Right cardiac atrium (tissue), 5 donors: ENCODE measurements around the gene RSF1. TPM values are rescaled to one million over a fixed set of nuclear protein-coding genes. Genes with fewer than 3 reads are reported as not detected.
A peak's percentile ranks its signal among the peaks of the same experiment; 100 is the strongest.
"Not testable (repeated sequence)": the region's sequence is repeated elsewhere in the genome, so short reads cannot be mapped to it uniquely, and the experiment has no call there.

Source experiments
- ATAC-seq, 2 donors: fragments of 200-7000 bp; cut with Tn5 transposase; one replicate each; pipeline versions ENCODE4 v1.8.0 to v1.9.1; 2020; ENCODE audit warnings: moderate library complexity in 2 of 2, mild to moderate bottlenecking in 1 of 2
- DNase-seq, 3 donors: peaks; one replicate each; pipeline ENCODE4 v3.0.0-alpha.2; 2020
- H3K27ac ChIP-seq: one replicate; pipeline ENCODE4 v1.5.1; 2013; ENCODE audit warnings: mild to moderate bottlenecking, low read length, control low read depth, moderate library complexity
- H3K27me3 ChIP-seq: one replicate; pipeline ENCODE4 v1.6.1; 2013; ENCODE audit not compliant: control insufficient read depth, insufficient read depth
- H3K4me1 ChIP-seq: one replicate; pipeline ENCODE4 v1.6.1; 2013; ENCODE audit warnings: low read length; ENCODE audit not compliant: control insufficient read depth, insufficient read depth
- H3K4me3 ChIP-seq: one replicate; pipeline ENCODE4 v1.5.1; 2013; ENCODE audit warnings: low read length, control low read depth
- H3K9me3 ChIP-seq: one replicate; pipeline ENCODE4 v1.6.1; 2013; ENCODE audit warnings: low read length; ENCODE audit not compliant: control insufficient read depth
- WGBS: extraction: QIAGEN DNeasy Blood & Tissue Kit; methylation state at CpG from one replicate; pipeline ENCODE4 v1.1.7; 2013; 5-methylcytosine and 5-hydroxymethylcytosine counted together
- intact Hi-C, 4 donors: fragments of 100-400 bp; cut with DNase I; formaldehyde crosslinking; loops; one replicate each; pipeline versions ENCODE4 v1.11.0 to v1.14.0; 2022 to 2023
- polyA plus RNA-seq: library from polyadenylated mRNA; stranded (reverse); fragments of 200-250 nt; gene quantifications from one replicate; pipeline ENCODE4 v1.2.3, GENCODE V29; 2013
- total RNA-seq, 4 donors: library from RNA; stranded (reverse); fragmentation: NEBNext Ultra II Directional; extraction: Animal tissue kit (Norgen Biotek cat#: 25700); gene quantifications; one replicate each; pipeline ENCODE4 v1.2.1, GENCODE V29; 2021
- donor health status: healthy with polysubstance abuse.
- donor health status: DM: no; HTN: yes; CAD: no.
- donor health status: DM: no; HTN: no; CAD: no.
- donor health status: DM: no; HTN: yes; CAD: no; lungs with severe emphysema.
- donor health status: DM: yes; HTN: yes; CAD: no.

The RSF1 gene
- total and polyA plus RNA-seq, 5 donors: 11.0 to 53.1 (median 46.0) TPM

DNA sequence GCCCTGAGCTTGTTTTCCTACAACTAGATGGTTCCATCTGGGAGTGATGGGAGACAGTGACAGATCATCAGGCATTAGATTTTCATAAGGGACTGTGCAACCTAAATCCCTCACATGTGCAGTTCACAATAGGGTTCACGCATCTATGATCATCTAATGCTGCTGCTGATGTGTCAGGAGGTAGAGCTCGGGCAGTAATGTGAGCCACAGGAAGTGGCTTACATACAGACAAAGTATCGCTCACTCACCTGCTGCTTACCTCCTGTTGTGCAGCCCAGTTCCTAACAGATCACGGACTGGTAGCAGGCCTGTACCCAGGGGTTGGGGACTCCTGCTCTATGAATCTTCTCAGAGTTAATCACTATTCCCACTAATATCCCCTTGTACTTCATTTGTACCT, 12.8 kb upstream of the RSF1 start:
- H3K27me3 ChIP-seq: no peaks in the 10 kb centered on the region
- intact Hi-C loops: no loop called here
- no peaks in the 10 kb centered on the region for H3K9me3 ChIP-seq
- ATAC-seq: no peak
- no peak overlapping the region for H3K27ac ChIP-seq
- 96% methylated on average over 4 of the region's 4 CpGs for WGBS
- no peak overlapping the region for H3K4me3 ChIP-seq
- DNase-seq: no peak
- no peaks in the 10 kb centered on the region for H3K4me1 ChIP-seq

DNA sequence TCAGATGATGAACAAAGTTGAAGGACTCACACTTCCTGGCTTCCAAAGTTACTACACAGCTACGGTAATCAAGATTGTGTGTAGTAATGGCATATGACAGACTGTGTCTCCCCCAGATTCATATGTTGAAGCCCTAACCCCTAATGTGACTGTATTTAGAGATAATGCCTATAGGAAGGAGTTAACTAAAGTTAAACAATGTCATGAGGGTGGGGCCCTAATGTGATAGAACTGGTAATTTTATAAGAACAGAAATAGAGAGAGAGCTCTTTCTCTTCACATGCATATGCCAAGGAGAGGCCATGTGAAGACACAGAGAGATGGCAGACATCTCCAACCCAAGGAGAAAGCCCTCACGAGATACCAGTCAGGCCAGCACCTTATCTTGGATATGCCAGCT, 8.4 kb upstream of the RSF1 start:
- H3K27ac ChIP-seq: no peak overlapping the region
- H3K9me3 ChIP-seq: no peaks in the 10 kb centered on the region
- ATAC-seq (no peak), DNase-seq (no peak)
- intact Hi-C loops: loop anchor here in 1 of 4 donors (10.0 kb wide), 1 partner anchor 166 kb away; the partner anchor contains the start of gene INTS4
- 96% methylated on average over 2 of the region's 2 CpGs for whole genome bisulfite sequencing
- H3K4me3 ChIP-seq: no peak overlapping the region
- H3K4me1 ChIP-seq: no peaks in the 10 kb centered on the region
- H3K27me3 ChIP-seq: no peaks in the 10 kb centered on the region

DNA sequence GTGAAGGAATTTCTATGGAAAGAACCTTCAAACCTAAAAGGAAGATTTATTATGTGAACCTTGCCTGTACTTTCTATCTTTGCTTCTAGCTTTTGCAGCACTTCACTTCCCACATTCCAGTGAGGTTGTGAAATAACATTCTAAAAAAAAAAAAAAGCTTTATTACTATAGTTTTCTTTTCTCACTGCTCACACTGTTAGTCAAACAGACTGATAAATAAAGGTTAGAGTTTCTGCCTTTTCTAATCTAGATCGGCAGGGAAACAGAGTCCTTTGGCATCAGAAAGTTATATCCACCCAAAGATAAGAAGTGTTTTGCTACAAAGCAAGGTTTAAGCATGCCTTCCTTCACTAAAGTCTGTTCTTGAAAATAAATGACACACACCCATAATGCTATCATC, 3.3 kb upstream of the RSF1 start:
- no peak for DNase-seq
- ATAC-seq: no peak
- WGBS: 19% methylated on average over 1 of the region's 1 CpG
- Histone ChIP-seq H3K4me1 (no peaks in the 10 kb centered on the region), H3K27me3 (no peaks in the 10 kb centered on the region), H3K4me3 (no peak overlapping the region), H3K27ac (no peak overlapping the region), H3K9me3 (no peaks in the 10 kb centered on the region)
- intact Hi-C loops: loop anchor here in 1 of 4 donors (10.0 kb wide), 1 partner anchor 171 kb away; the partner anchor contains the start of gene INTS4

DNA sequence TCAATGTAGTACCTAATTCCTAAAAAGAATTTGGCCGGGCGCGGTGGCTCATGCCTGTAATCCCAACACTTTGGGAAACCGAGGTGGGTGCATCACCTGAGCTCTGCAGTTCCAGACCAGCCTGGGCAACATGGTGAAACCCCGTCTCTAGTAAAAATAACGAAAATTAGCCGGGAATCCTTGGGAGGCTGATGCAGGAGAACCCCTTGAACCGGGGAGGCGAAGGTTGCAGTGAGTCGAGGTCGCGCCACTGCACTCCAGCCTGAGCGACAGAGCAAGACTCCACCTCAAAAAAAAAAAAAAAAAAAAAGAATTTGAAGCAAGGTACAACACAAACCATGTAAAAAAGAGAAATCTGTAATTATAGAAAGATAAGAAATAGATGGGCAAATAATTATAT, 1.6 kb upstream of the RSF1 start:
- not testable (repeated sequence) for H3K9me3 ChIP-seq, H3K27me3 ChIP-seq, H3K4me1 ChIP-seq, ATAC-seq, H3K27ac ChIP-seq
- DNase-seq: peak in 2 of 3 donors; percentile 38 to 56
- H3K4me3 ChIP-seq: peak overlapping the region; percentile 89
- 72% methylated on average over 13 of the region's 13 CpGs for WGBS
- intact Hi-C loops: loop anchor here in 1 of 4 donors (10.0 kb wide), 1 partner anchor 173 kb away; the partner anchor contains the start of gene INTS4

DNA sequence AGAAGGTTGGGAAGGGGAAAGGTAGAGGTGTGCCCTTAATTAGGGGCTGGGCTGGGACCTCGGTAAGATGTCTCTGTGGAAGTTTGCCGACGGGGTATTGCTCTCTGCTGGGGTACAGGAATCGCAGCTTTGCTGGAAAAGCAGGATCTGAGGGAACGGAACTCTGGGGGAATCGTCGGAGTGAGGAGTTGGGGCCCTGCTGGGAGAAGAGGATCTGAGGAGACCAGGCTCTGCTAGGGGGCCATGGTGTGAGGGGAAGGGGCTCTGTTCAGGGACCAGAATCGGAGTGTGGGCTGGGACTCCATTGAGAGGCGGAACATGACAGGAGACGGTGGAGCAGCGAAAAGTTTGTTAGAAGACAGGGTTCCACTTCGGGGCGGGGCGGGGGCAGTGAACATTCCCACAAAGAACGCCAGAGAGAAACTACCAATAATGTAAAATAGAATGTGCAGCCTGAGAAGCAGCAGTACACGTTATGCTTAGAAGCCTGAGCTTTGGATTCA, 878 bp upstream of the RSF1 start:
- peak overlapping the region; percentile 78 for H3K27ac ChIP-seq
- H3K4me1 ChIP-seq: no peaks in the 10 kb centered on the region
- under 1% methylated on average over 16 of the region's 16 CpGs for WGBS
- no peaks in the 10 kb centered on the region for H3K27me3 ChIP-seq
- H3K4me3 ChIP-seq: peak overlapping the region; percentile 89
- intact Hi-C loops: loop anchor here in 1 of 4 donors (10.0 kb wide), 1 partner anchor 173 kb away; the partner anchor contains the start of gene INTS4
- DNase-seq: peak; percentile 33 to 67 (median 60)
- no peaks in the 10 kb centered on the region for H3K9me3 ChIP-seq
- ATAC-seq: peak; percentile 0 to 4

DNA sequence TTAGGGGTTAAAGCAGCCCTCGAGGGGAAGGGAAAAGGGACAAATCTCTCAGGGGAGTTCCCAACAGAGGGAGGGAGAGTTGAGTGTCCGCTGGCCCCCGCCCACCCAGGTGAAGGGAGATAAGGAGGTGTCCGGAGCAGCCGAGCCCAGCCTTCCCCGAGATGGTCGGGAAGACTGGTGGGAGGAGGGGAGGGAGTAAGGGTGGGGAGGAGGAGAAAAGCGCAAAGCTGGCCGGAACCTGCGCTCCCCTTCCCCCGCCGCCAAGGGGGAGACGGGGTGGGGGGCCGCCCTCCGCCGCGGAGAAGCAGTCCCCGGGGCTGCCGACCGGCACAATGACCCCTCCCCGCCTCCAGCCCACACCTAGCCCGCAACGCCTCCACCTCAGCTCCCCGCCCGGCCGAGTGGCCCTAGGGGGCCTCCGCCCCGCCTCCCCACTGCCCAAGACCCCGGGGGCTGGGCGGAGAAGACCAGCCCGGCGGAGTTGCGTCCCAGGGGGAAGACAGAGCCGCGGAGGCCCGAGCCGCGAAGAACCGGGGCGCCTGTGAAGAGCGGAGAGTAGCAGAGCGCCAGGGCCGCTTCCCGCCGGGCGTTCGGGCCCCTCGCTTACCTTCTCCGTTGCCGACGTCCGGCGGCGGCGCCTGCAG, 479 bp downstream of the RSF1 start:
- no peaks in the 10 kb centered on the region for H3K4me1 ChIP-seq
- under 1% methylated on average over 53 of the region's 55 CpGs for WGBS
- DNase-seq: peak; percentile 54 to 77 (median 76)
- H3K9me3 ChIP-seq: no peaks in the 10 kb centered on the region
- no peaks in the 10 kb centered on the region for H3K27me3 ChIP-seq
- intact Hi-C loops: loop anchor here in 1 of 4 donors (10.0 kb wide), 1 partner anchor 175 kb away; the partner anchor contains the start of gene INTS4
- H3K27ac ChIP-seq: peak overlapping the region; percentile 75
- ATAC-seq: peak; percentile 32 to 45
- H3K4me3 ChIP-seq: peak overlapping the region; percentile 89

DNA sequence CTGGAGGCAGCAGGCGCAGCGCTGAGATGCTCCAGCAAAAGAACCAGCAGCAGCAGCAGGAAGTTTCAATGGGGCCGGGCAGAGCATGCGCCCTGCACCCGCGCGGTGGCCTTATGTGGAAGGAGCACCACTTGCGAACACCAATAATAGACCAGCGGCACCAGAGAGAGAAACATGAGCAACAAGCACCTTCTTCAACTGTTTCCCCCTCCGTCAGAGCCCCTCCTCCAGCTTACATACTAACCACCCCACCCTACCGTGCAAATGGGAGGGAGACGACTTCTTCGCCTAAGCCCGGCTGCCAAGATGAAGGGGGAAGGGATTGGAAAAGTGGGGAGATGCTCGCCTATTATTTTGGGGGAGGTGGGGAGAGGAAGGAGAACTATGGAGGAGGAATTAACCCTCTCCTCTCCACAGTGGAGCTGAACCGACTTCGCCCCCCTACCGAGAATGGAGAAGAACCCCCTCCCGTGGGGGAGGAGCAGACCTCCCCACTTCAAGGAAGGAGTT, 1.1 kb downstream of the RSF1 start:
- DNase-seq: peak; percentile 82 to 94 (median 91)

DNA sequence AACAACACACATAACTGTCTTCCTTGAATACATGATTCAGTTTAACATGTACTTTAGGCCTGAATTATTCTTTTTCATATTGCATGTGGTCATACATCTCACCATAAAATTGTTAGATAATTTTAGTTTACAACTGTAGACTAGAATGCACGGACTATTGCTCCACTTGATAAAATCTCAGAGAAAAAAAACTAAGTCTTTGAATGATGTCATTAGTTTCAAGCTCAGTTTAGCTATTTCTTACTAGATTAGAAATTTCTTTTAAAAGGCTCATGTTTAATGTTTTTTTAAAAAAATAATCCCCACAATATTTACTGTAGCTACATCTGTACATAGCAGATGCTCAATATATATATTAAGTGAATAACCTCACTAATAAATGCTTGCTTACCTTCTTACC, 5.1 kb downstream of the RSF1 start:
- Histone ChIP-seq H3K9me3 (no peaks in the 10 kb centered on the region), H3K27me3 (no peaks in the 10 kb centered on the region), H3K4me3 (no peak overlapping the region), H3K4me1 (no peaks in the 10 kb centered on the region), H3K27ac (no peak overlapping the region)
- intact Hi-C loops: no loop called here
- 55% methylated on average over 1 of the region's 1 CpG for WGBS
- DNase-seq: no peak
- no peak for ATAC-seq

More for the DNA sequence above, 1.1 kb downstream of the RSF1 start:
- under 1% methylated on average over 19 of the region's 19 CpGs for WGBS
- Histone ChIP-seq H3K27me3 (no peaks in the 10 kb centered on the region), H3K27ac (peak overlapping the region; percentile 75), H3K9me3 (no peaks in the 10 kb centered on the region), H3K4me3 (peak overlapping the region; percentile 89), H3K4me1 (no peaks in the 10 kb centered on the region)
- ATAC-seq: peak; percentile 65 to 68
- intact Hi-C loops: no loop called here

DNA sequence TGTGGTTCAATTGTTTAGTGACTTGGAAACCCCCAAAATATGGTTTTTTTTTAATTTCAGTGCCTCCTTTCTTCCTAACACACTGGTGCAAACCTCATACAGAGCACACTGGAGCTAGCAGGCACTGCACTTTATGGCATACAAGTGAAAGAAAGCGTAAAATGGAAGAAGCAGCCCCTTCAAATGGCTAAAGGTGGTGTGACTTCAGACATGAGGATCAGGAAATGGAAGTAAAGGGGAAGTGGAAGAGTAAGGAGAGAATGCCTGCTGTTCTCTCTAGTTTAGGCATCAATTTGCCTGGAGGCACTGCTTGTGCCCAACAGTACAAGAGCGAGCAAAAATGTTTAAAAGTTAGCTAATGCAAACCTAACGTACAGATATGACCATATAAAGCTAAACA, 5.7 kb downstream of the RSF1 start:
- Histone ChIP-seq H3K27me3 (no peaks in the 10 kb centered on the region), H3K4me3 (no peak overlapping the region), H3K9me3 (no peaks in the 10 kb centered on the region), H3K4me1 (no peaks in the 10 kb centered on the region), H3K27ac (no peak overlapping the region)
- intact Hi-C loops: no loop called here
- no peak for DNase-seq
- 98% methylated on average over 3 of the region's 3 CpGs for WGBS
- ATAC-seq: no peak

DNA sequence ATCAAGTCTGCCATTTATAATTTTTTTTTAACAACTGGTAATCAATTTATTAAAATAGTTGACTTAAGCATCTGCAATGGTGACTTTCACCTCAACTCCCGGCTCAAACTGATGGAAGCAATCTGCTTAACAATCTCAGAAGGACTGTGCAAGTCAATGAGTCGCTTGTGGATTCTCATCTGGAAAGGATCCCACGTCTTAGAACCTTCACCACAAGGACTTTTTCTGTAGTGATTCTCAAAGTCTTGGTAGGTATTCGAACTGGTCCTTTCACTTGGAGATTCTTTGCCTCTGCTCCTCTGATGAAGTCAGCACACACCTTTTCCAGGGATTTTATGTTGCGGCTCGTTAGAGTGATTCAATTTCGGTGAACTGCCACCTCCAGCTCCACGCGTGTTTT, 7.3 kb downstream of the RSF1 start:
- intact Hi-C loops: no loop called here
- Histone ChIP-seq H3K9me3 (no peaks in the 10 kb centered on the region), H3K27ac (no peak overlapping the region), H3K4me3 (no peak overlapping the region), H3K27me3 (no peaks in the 10 kb centered on the region), H3K4me1 (no peaks in the 10 kb centered on the region)
- 93% methylated on average over 9 of the region's 9 CpGs for WGBS
- ATAC-seq (no peak), DNase-seq (no peak)

DNA sequence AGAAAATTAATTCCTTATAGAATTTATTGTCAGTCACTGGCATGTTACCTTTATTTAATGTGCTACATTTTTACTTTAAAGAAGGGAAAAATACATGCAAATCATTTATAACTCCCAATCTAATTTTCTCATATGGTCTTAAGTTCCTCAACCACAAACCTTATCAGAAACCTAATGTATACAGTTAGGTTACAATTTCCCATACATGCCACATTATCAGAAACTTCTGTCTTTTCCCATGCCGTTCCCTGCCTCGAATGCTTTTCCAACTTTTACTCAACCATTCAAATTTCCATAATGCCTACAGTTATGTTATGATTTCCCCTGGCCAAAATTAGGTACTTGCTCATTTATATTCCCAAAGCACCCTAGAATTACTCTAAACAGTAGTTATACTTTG, 13.5 kb downstream of the RSF1 start:
- Histone ChIP-seq H3K4me3 (no peak overlapping the region), H3K4me1 (no peaks in the 10 kb centered on the region), H3K27ac (no peak overlapping the region), H3K27me3 (no peaks in the 10 kb centered on the region), H3K9me3 (no peaks in the 10 kb centered on the region)
- no peak for ATAC-seq
- intact Hi-C loops: no loop called here
- WGBS: 93% methylated on average over 2 of the region's 2 CpGs
- no peak for DNase-seq
